Glutamatergic neuron (in vitro differentiated cells): ENCODE measurements around the gene QRFP. TPM values are rescaled to one million over a fixed set of nuclear protein-coding genes. Genes with fewer than 3 reads are reported as not detected.

Source experiments
- DNase-seq: peaks from one replicate; pipeline ENCODE4 v3.0.0; 2022
- H3K27ac Mint-ChIP-seq: one replicate; pipeline ENCODE4 v1.8.0; 2020; ENCODE audit warnings: mild to moderate bottlenecking, mixed read lengths, inconsistent platforms; ENCODE audit not compliant: unreplicated experiment
- H3K27me3 Mint-ChIP-seq: one replicate; pipeline ENCODE4 v1.8.0; 2020; ENCODE audit warnings: mild to moderate bottlenecking, moderate library complexity, mixed read lengths, inconsistent platforms; ENCODE audit not compliant: unreplicated experiment
- H3K36me3 Mint-ChIP-seq: one replicate; pipeline ENCODE4 v1.8.0; 2020; ENCODE audit warnings: mild to moderate bottlenecking, mixed read lengths, inconsistent platforms; ENCODE audit not compliant: unreplicated experiment
- H3K4me1 Mint-ChIP-seq: one replicate; pipeline ENCODE4 v1.8.0; 2020; ENCODE audit warnings: mild to moderate bottlenecking, low read depth, mixed read lengths, inconsistent platforms; ENCODE audit not compliant: unreplicated experiment
- H3K4me3 Mint-ChIP-seq: one replicate; pipeline ENCODE4 v1.8.0; 2020; ENCODE audit warnings: mild to moderate bottlenecking, mixed read lengths, inconsistent platforms; ENCODE audit not compliant: unreplicated experiment
- H3K9me3 Mint-ChIP-seq: one replicate; pipeline ENCODE4 v1.8.0; 2020; ENCODE audit warnings: mild to moderate bottlenecking, moderate library complexity, mixed read lengths, inconsistent platforms; ENCODE audit not compliant: unreplicated experiment
- total RNA-seq: library from RNA; stranded (reverse); fragmentation: NEBNext Ultra II Directional; extraction: Animal tissue kit (Norgen Biotek cat#: 25700); gene quantifications from one replicate; pipeline ENCODE4 v1.2.1, GENCODE V29; 2021; ENCODE audit not compliant: unreplicated experiment
- TF ChIP-seq, protein P1 (sequence below): fragments of 200-600 bp; sonication (generic); IDR thresholded peaks from one replicate; pipeline ENCODE4 v1.5.0; 2021; ENCODE audit not compliant: partially characterized antibody, unreplicated experiment

QRFP gene
- total RNA-seq, 1 donor from 2014 or later, result not detected

DNA sequence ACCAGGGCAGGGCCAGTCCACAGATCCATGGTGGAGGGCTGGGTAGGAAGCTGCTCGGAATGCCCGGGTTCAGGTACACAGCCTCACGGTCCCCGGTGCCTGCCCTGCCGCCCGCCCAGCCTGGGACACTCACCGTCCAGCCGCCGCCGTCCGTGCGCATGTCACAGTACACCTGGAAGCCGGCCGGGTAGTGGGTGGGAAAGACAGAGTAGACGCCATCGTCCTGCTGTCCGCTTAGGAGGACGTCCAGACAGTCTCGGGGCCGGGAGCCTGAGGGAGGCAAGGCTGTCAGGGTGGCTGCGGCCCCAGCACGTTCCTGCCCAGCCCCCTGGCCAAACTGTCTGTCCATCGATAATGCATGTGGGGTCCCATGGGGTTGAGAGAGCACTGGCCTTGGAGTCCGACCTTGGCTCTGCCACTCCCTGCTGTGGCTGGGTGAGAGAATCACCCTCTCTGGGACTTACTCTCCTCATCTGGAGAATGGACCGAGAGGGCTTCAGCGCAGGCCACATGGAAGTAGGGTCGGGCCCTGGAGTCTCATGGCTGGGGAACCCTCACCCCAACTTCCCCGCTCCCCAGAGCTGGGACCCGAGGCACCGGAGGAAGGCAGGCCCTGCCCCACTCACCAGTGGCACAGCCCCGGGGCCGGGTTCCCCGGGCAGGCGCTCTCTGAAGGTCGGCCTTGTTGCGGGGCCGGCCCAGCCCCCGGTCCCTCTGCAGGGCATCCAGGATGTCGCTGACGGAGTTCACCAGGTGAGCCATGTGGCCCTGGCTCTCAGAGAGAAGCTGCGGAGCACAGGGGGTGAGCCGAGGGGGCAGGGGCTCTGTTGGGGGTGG, 27.2 kb upstream of the QRFP start:
- H3K4me3 Mint-ChIP-seq, result no peak overlapping the region
- TF ChIP-seq, protein P1, sequence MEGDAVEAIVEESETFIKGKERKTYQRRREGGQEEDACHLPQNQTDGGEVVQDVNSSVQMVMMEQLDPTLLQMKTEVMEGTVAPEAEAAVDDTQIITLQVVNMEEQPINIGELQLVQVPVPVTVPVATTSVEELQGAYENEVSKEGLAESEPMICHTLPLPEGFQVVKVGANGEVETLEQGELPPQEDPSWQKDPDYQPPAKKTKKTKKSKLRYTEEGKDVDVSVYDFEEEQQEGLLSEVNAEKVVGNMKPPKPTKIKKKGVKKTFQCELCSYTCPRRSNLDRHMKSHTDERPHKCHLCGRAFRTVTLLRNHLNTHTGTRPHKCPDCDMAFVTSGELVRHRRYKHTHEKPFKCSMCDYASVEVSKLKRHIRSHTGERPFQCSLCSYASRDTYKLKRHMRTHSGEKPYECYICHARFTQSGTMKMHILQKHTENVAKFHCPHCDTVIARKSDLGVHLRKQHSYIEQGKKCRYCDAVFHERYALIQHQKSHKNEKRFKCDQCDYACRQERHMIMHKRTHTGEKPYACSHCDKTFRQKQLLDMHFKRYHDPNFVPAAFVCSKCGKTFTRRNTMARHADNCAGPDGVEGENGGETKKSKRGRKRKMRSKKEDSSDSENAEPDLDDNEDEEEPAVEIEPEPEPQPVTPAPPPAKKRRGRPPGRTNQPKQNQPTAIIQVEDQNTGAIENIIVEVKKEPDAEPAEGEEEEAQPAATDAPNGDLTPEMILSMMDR, result no peak

DNA sequence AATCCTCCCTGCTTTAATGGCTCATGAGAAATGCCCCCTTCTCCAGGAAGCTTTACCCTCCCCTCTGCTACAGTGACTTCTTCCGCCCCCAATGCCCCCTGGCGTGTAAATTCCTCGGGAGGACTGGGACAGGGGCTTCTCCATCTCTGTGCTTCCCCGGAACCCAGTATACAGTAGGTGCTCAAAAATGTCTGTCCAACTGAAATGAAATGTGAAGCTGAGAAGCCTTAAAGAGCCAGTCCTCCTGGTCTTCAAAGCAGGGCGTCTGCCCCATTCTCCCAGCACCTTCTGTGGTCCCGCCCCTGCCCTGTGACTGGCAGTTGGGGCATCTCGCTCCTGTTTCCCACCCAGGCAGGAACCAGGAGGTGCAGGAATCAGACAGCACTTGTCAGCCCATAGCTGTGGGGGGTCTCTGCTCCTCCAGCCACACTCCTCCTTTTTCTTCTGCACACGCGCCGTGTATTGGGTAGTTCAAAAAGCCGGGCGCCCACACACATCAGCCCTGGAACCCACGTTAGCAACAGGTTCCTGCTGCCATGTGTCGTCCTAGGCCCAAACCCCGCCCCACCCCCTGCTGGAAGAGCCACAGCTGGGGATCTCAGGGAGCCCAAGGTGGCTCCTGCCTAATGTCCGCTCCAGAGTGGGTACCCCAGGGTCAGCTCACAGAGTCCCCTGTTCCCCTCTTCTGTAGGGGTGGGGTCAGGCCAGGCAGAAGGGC, 26.4 kb upstream of the QRFP start:
- DNase-seq, result no peak
- peak overlapping the region; percentile 15 for H3K4me3 Mint-ChIP-seq
- TF ChIP-seq, protein P1, result no peak
- peaks cover 4% of the 10 kb centered on the region for H3K27me3 Mint-ChIP-seq
- peaks cover 10% of the 10 kb centered on the region for H3K4me1 Mint-ChIP-seq
- H3K9me3 Mint-ChIP-seq, result peaks cover 2% of the 10 kb centered on the region
- H3K36me3 Mint-ChIP-seq, result no peaks in the 10 kb centered on the region
- H3K27ac Mint-ChIP-seq, result no peak overlapping the region

More for the DNA sequence above, 27.2 kb upstream of the QRFP start:
- Mint-ChIP-seq H3K36me3 (no peaks in the 10 kb centered on the region), H3K27ac (no peak overlapping the region), H3K9me3 (peaks cover 2% of the 10 kb centered on the region), H3K4me1 (peaks cover 10% of the 10 kb centered on the region), H3K27me3 (peaks cover 5% of the 10 kb centered on the region)
- DNase-seq, result no peak

DNA sequence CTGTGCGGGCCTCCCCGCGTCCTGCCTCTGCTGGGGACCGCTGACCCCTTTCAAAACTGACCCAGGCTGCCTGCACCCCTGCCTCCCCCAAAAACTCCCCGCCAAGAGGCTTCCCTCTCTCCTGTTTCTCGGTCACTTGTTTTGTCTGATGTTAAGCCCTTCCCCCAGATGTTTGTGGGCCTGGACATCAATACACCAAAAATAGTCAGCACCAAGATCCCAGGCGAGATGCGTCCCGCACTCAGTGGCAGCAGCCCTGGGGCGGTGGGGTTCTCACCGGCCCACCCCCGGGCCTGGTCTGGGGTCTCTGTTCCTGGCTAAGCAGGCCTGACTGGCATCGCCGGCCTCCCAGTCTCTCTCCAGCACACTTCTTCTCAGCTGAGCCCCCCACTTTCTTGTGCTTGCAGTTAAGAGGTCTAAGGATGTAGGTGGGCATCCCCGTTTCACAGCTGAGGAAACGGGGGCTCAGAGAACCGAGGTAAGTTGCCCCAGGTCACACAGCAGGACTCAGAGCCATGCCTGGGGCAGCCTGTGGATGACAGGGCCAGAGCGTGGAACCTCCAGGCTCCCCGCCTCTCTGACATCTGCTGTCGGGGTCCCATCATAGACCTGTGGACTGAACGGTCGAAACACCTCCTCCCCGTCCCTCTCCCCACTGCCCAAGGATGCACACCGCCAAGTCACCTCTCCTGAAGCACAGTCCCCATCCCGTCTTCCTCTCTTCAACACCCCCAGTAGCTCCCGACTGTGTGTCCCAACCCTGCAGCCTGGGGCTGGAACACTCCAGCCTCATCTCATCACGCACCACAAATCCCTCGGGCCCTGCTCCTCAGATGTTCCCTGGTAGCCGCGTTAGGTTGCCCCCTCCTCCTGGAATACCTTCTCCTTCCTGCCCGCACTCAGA, 25.6 kb upstream of the QRFP start:
- TF ChIP-seq, protein P1, result no peak
- Mint-ChIP-seq H3K4me3 (peak overlapping the region; percentile 15), H3K27ac (no peak overlapping the region), H3K36me3 (no peaks in the 10 kb centered on the region), H3K27me3 (peaks cover 2% of the 10 kb centered on the region), H3K9me3 (peaks cover 2% of the 10 kb centered on the region), H3K4me1 (peaks cover 10% of the 10 kb centered on the region)
- no peak for DNase-seq

DNA sequence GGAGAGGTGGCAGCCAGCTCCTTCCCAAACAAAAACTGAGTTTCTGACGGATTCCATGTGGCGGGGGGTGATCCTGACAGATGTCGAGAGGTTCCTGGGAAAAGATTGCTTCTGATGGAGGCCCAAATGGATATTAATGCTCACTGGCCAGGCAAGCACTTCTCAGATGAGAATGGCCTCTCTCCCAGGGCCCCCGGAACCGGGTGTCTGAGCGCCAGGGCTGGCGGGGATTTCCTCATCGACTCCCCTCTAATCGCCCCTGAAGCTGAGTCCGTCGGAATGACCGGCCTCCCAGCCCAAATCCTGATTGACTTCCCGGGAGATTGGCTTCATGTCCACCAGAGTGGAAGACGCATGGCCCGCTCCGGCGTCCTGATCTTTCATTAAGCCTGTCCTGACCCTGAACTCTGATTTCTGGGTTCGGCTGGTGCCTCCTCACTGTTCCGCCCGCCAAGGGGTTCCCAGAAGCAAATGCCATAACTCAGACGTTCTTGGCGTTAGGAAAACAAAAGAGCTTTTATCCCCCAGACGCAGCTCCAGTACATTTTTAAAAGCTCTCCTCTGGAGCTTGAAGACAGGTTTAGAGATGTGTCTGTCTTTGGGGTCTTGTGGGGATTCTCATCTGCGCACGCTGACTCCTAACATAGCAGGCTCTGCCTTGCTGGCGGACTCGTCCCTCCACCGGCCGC, 24.8 kb upstream of the QRFP start:
- Mint-ChIP-seq H3K36me3 (no peaks in the 10 kb centered on the region), H3K4me1 (peaks cover 12% of the 10 kb centered on the region), H3K9me3 (no peaks in the 10 kb centered on the region), H3K4me3 (no peak overlapping the region), H3K27ac (no peak overlapping the region), H3K27me3 (peaks cover 2% of the 10 kb centered on the region)
- no peak for DNase-seq
- TF ChIP-seq, protein P1, result no peak
